ENCODE data around the gene GJC3. TPM values are rescaled to one million over a fixed set of nuclear protein-coding genes. Genes with fewer than 3 reads are reported as not detected.

The GJC3 gene
- total RNA-seq (2011; cell fraction: chromatin; rRNA removed; ENCODE audit: low replicate concordance) = not detected in 2 replicates
- 0.50 TPM in 1 of 2 replicates, not detected in the other for total RNA-seq (2011; cell fraction: nucleolus; rRNA removed)
- total RNA-seq (2011; cell fraction: nucleoplasm; rRNA removed) = 0.59 TPM in 1 of 2 replicates, not detected in the other
- total RNA-seq (2014; rRNA removed) (0.20 and 0.27 TPM in 2 replicates), total RNA-seq (2014; rRNA removed; fragmentation: Illumina TruSeq; extraction: Trizol) (0.25 TPM in 1 of 2 replicates, not detected in the other), total RNA-seq (2015; rRNA removed; fragmentation: Illumina TruSeq; extraction: Trizol) (0.19 and 0.29 TPM in 2 replicates), total RNA-seq (2021) (0.16 and 0.29 TPM in 2 replicates), polyA plus RNA-seq (2011; rRNA removed) (0.20 and 0.22 TPM in 2 replicates), polyA plus RNA-seq (2014; fragmentation: Illumina TruSeq; extraction: Trizol) (0.14 and 0.37 TPM in 2 replicates), polyA plus RNA-seq (2014; fragmentation: Nextera tagmentation; extraction: Ambion mirVana) (under 1 TPM in 1 of 2 experiments, not detected in 1; 0.10 TPM), polyA plus RNA-seq (2014; rRNA removed) (0.08 and 0.45 TPM in 2 replicates), polyA minus RNA-seq (2011; rRNA and poly(A)+ RNA removed) (not detected in 2 replicates), Bru-seq, nascent RNA (percentile 31 among the genes with signal in this experiment), BruChase-seq, experiment 1, labeled RNA remaining after a 2-hour chase (percentile 11 among the genes with signal in this experiment), BruChase-seq, experiment 2, labeled RNA remaining after a 6-hour chase (percentile 26 among the genes with signal in this experiment)
- polyA plus RNA-seq (2011; cell fraction: cytosol; rRNA removed) = 0.09 and 0.19 TPM in 2 replicates
- 0.10 and 0.27 TPM in 2 replicates for polyA plus RNA-seq (2011; cell fraction: nucleus; rRNA removed)
- 0.79 and 1.3 TPM in 2 replicates for polyA plus RNA-seq (2012)
- polyA minus RNA-seq (2011; cell fraction: cytosol; rRNA and poly(A)+ RNA removed) = not detected in 2 replicates
- not detected in 2 replicates for polyA minus RNA-seq (2011; cell fraction: nucleus; rRNA and poly(A)+ RNA removed)
- long read RNA-seq, experiment 1 = 0 reads
- long read RNA-seq, experiment 2 = 0 reads
- long read RNA-seq, experiment 3, partial matches to known transcripts = 0 of 1 reads
- long read RNA-seq, experiment 3, other reads (novel, unspliced or antisense) = 1 of 1 reads

GRCh38 chr7:99928994-99929729, at the start of gene GJC3:
GJC3 (minus strand) TSS chr7:99929620; CDS start chr7:99929620, 0 bp downstream.
- 2% methylated on average over 18 of the region's 22 CpGs for whole genome bisulfite sequencing (ENCODE audit: insufficient coverage, low coverage, missing lambda C conversion rate)
- Histone ChIP-seq H4K20me1 (replicated peaks; ENCODE audit: control insufficient read depth, insufficient read depth, low read length) (no peaks in the 10 kb centered on the region), H3K9ac (ENCODE audit: insufficient read depth in 1 of 2, low read depth in 2 of 2, low read length in 2 of 2) (peak within 1 kb of the TSS; percentile 7 to 83; a peak in 2 of 4 replicates), H3K79me2 (ENCODE audit: control insufficient read depth, insufficient read depth, low read length) (no peaks in the 10 kb centered on the region), H3K9me3 (replicated peaks; ENCODE audit: control insufficient read depth, insufficient read depth, low read depth, low read length) (no peaks in the 10 kb centered on the region), H3K4me1 (replicated peaks in 1 of 2; ENCODE audit: control insufficient read depth in 2 of 2, insufficient read depth in 2 of 2, low read length in 2 of 2) (peaks cover 3 to 10% of the 10 kb centered on the region in 2 experiments; a peak in 3 of 5 replicates), H3K27ac (ENCODE audit: extremely low read depth, low read depth, low read length) (no peak within 1 kb of the TSS), H3K27me3 (ENCODE audit: control insufficient read depth in 2 of 2, insufficient read depth in 2 of 2, low read length in 2 of 2) (peaks cover 6 to 22% of the 10 kb centered on the region in 2 experiments; a peak in 3 of 5 replicates), H3K4me3 (peak within 1 kb of the TSS; percentile 35), H3K4me2 (ENCODE audit: insufficient read depth, low read length) (peak within 1 kb of the TSS; percentile 68), H3K9me1 (ENCODE audit: control insufficient read depth, insufficient read depth, low read length) (no peaks in the 10 kb centered on the region), H3K36me3 (ENCODE audit: control insufficient read depth, insufficient read depth, low read length) (no peaks in the 10 kb centered on the region), H2AFZ (ENCODE audit: low read depth, low read length) (peak within 1 kb of the TSS; percentile 75)
- DNase-seq (ENCODE audit: extremely low read depth in 1 of 4, low spot score in 3 of 4) (peak; percentile 65 to 79 (median 72)), FAIRE-seq (peak; percentile 83), ATAC-seq (peak; percentile 98)
- no TSS peak for BruUV-seq (replicated peaks)
- CTCF ChIA-PET (ENCODE audit: low intra/inter-chr PET ratio) = interaction anchor here (0.6 to 0.8 kb wide), 4 partner anchors 16 to 1265 kb away, joined by 3 to 4 read pairs (median 4); no protein-coding TSS in a partner anchor
- in situ Hi-C loops (cut with MboI) = no loop called here
- POLR2A ChIA-PET = interaction anchor here (0.5 to 1.3 kb wide), 7 partner anchors 9 to 300 kb away, joined by 3 to 5 read pairs (median 3); partner anchors contain the start of gene TRIM4
- intact Hi-C loops (cut with micrococcal nuclease) = loop anchor here (1.0 kb wide), 1 partner anchor 62 kb away; no protein-coding TSS in a partner anchor
- TF ChIP-seq ZMIZ1 (IDR thresholded peaks at IDR 0.05; ENCODE audit: low read depth in 2 of 2, low read length in 2 of 2) (no peak), SAFB (IDR thresholded peaks at IDR 0.05; ENCODE audit: borderline replicate concordance, low read depth, low read length) (no peak), ARID3A (IDR thresholded peaks at IDR 0.05; ENCODE audit: borderline replicate concordance, low read depth, low read length) (no peak), XRCC3 (IDR thresholded peaks at IDR 0.05) (no peak), ZNF165 (CRISPR knock-in tag; IDR thresholded peaks at IDR 0.05; ENCODE audit: borderline replicate concordance) (no peak), DLX4 (CRISPR knock-in tag; IDR thresholded peaks at IDR 0.05) (no peak), L3MBTL2 (IDR thresholded peaks at IDR 0.05) (peak; percentile 58), PML (IDR thresholded peaks at IDR 0.05; ENCODE audit: low read length) (no peak), PHF21A (IDR thresholded peaks at IDR 0.05; ENCODE audit: borderline replicate concordance, low read depth) (no peak), MTF1 (CRISPR knock-in tag; IDR thresholded peaks at IDR 0.05; ENCODE audit: borderline replicate concordance) (no peak)

Data from K562 (cell line).